HepG2 (cell line): Measurements from ENCODE around the gene GSTK1. TPM values are rescaled to one million over a fixed set of nuclear protein-coding genes. Genes with fewer than 3 reads are reported as not detected.

Source experiments
- ATAC-seq: fragments of 200-7000 bp; cut with Tn5 transposase; 3 replicates; pipeline ENCODE4 v1.9.1; 2020; ENCODE audit warnings: mild to moderate bottlenecking, moderate library complexity
- BruUV-seq: library from RNA; stranded (reverse); fragments of 400-500 nt; replicated peaks from 2 replicates; lab custom pipeline; 2021; lab: Mats Ljungman, UMichigan
- CTCF ChIA-PET: fragments of 300-600 bp; formaldehyde crosslinking; extraction: SDS; loops from one replicate; lab custom pipeline; 2021; ENCODE audit warnings: low total read pairs, inconsistent platforms, low intra/inter-chr PET ratio; lab: Yijun Ruan, JAX
- POLR2A ChIA-PET: fragments of 350-600 bp; sonication (Branson Sonifier 250); formaldehyde crosslinking; loops from one replicate; lab custom pipeline; 2020; ENCODE audit warnings: antibody characterized with exemption, inconsistent platforms; lab: Yijun Ruan, JAX
- DNase-seq: peaks from one replicate; pipeline ENCODE4 v3.0.0-alpha.2; 2015; ENCODE audit warnings: low spot score
- FAIRE-seq: peaks from 3 replicates; lab custom pipeline; 2011; peaks lifted over from hg19 to GRCh38; lab: Jason Lieb, UNC
- H2AFZ ChIP-seq: one replicate; pipeline ENCODE4 v1.6.1; 2011; ENCODE audit warnings: low read length, inconsistent platforms
- H3K27ac ChIP-seq: fragments of 300-600 bp; 3 replicates; pipeline ENCODE4 v1.8.0; 2011; ENCODE audit warnings: mixed run types, mild to moderate bottlenecking, mixed read lengths, low read length, inconsistent platforms; ENCODE audit not compliant: insufficient read depth; ENCODE audit errors: extremely low read length
- H3K27me3 ChIP-seq, 2 experiments: fragments of 200-600 bp in 1 of 2; 2 replicates in 1 of 2; 3 replicates in 1 of 2; pipeline versions ENCODE4 v1.6.0 to v1.8.0; 2011; ENCODE audit warnings: low read length in 2 of 2, mild to moderate bottlenecking in 2 of 2, moderate library complexity in 2 of 2, inconsistent platforms in 1 of 2; ENCODE audit not compliant: insufficient read depth in 2 of 2, control insufficient read depth in 1 of 2
- H3K36me3 ChIP-seq, 2 experiments: fragments of 200-600 bp in 1 of 2; replicated peaks in 1 of 2; 2 replicates in 1 of 2; 3 replicates in 1 of 2; pipeline versions ENCODE4 v1.5.1 to v1.8.0; 2011; ENCODE audit warnings: low read length in 2 of 2, inconsistent platforms in 1 of 2; ENCODE audit not compliant: insufficient read depth in 2 of 2, control insufficient read depth in 1 of 2
- H3K4me1 ChIP-seq: 2 replicates; pipeline ENCODE4 v1.5.1; 2012; ENCODE audit warnings: low read length, inconsistent platforms; ENCODE audit not compliant: insufficient read depth
- H3K4me2 ChIP-seq: 2 replicates; pipeline ENCODE4 v1.6.0; 2011; ENCODE audit warnings: low read depth, low read length, inconsistent platforms
- H3K4me3 ChIP-seq, 3 experiments: fragments of 200-600 bp in 1 of 3; sonication (generic), shearing (Covaris generic) in 1 of 3; replicated peaks in 1 of 3; 2 replicates each; pipeline ENCODE4 v1.5.1; 2011 to 2016; ENCODE audit warnings: low read length in 3 of 3, inconsistent platforms in 2 of 3, low read depth in 2 of 3, mild to moderate bottlenecking in 2 of 3, control low read depth in 1 of 3, mixed read lengths in 1 of 3; ENCODE audit not compliant: insufficient read depth in 1 of 3
- H3K79me2 ChIP-seq: one replicate; pipeline ENCODE4 v1.6.1; 2011; ENCODE audit warnings: low read length, inconsistent platforms; ENCODE audit not compliant: insufficient read depth
- H3K9ac ChIP-seq: 2 replicates; pipeline ENCODE4 v1.6.0; 2011; ENCODE audit warnings: mild to moderate bottlenecking, low read depth, low read length, inconsistent platforms; ENCODE audit not compliant: insufficient read depth
- H3K9me3 ChIP-seq: 2 replicates; pipeline ENCODE4 v1.5.1; 2012; ENCODE audit warnings: mild to moderate bottlenecking, low read length
- H4K20me1 ChIP-seq: 2 replicates; pipeline ENCODE4 v1.6.0; 2011; ENCODE audit warnings: inconsistent platforms, mild to moderate bottlenecking, low read length, moderate library complexity; ENCODE audit not compliant: insufficient read depth
- ARNT2 ChIP-seq: sonication (generic); formaldehyde crosslinking; IDR thresholded peaks from 2 replicates; pipeline ENCODE4 v1.8.0; 2022; ENCODE audit warnings: mild to moderate bottlenecking, low read depth, missing genetic modification reagents, moderate library complexity
- ARNTL ChIP-seq: sonication (generic); formaldehyde crosslinking; IDR thresholded peaks from 2 replicates; pipeline ENCODE4 v1.4.0; 2020; ENCODE audit warnings: mild to moderate bottlenecking, missing genetic modification reagents
- GATAD2A ChIP-seq: IDR thresholded peaks from 2 replicates; pipeline ENCODE4 v1.6.1; 2016
- HOXA5 ChIP-seq: sonication (generic); formaldehyde crosslinking; IDR thresholded peaks from 2 replicates; pipeline ENCODE4 v1.4.0; 2020; ENCODE audit warnings: missing genetic modification reagents
- IKZF1 ChIP-seq: fragments of 450-650 bp; IDR thresholded peaks from 2 replicates; pipeline ENCODE4 v1.7.1; 2016
- MEIS2 ChIP-seq: sonication (generic); formaldehyde crosslinking; IDR thresholded peaks from 2 replicates; pipeline ENCODE4 v1.9.0; 2021; ENCODE audit warnings: mild to moderate bottlenecking, missing genetic modification reagents
- MTA1 ChIP-seq: sonication (generic); formaldehyde crosslinking; IDR thresholded peaks from 2 replicates; pipeline ENCODE4 v1.4.0; 2020; ENCODE audit warnings: missing genetic modification reagents, mild to moderate bottlenecking, borderline replicate concordance
- NFYC ChIP-seq: IDR thresholded peaks from 2 replicates; pipeline ENCODE4 v1.6.1; 2016; ENCODE audit warnings: missing genetic modification reagents, missing compliant biosample characterization
- NR3C1 ChIP-seq: sonication (generic); formaldehyde crosslinking; IDR thresholded peaks from 2 replicates; pipeline ENCODE4 v1.4.0; 2020; ENCODE audit warnings: missing genetic modification reagents
- SOX13 ChIP-seq, 3 experiments: fragments of 450-650 bp in 1 of 3; sonication (generic) in 1 of 3; formaldehyde crosslinking in 1 of 3; IDR thresholded peaks in 2 of 3; conservative IDR thresholded peaks in 1 of 3; 2 replicates each; pipeline versions ENCODE4 v1.5.0 to v1.6.1; 2016 to 2020; ENCODE audit warnings: antibody characterized with exemption in 1 of 3, mild to moderate bottlenecking in 1 of 3, missing compliant biosample characterization in 1 of 3, missing genetic modification reagents in 1 of 3, moderate library complexity in 1 of 3
- ZNF432 ChIP-seq: sonication (generic); formaldehyde crosslinking; IDR thresholded peaks from 2 replicates; pipeline ENCODE4 v1.5.0; 2020; ENCODE audit warnings: missing genetic modification reagents, mild to moderate bottlenecking, borderline replicate concordance
- ZNF747 ChIP-seq: sonication (generic); formaldehyde crosslinking; IDR thresholded peaks from 2 replicates; pipeline ENCODE4 v1.8.1; 2023; ENCODE audit warnings: missing genetic modification reagents, mild to moderate bottlenecking, borderline replicate concordance
- in situ Hi-C: cut with HindIII; loops from 2 replicates; pipeline ENCODE4 v1.10.0; 2017; ENCODE audit warnings: low pct_unique_long_range_greater_than_20kb; ENCODE audit not compliant: extremely low pct_ligation_motif_present
- intact Hi-C: fragments of 100-400 bp; cut with micrococcal nuclease; formaldehyde crosslinking; loops from one replicate; pipeline ENCODE4 v1.10.0; 2022; ENCODE audit not compliant: unreplicated experiment
- polyA plus RNA-seq, 8 experiments: library from polyadenylated mRNA; depleted of rRNA in 3 of 8; stranded (reverse) in 7 of 8; unstranded in 1 of 8; fragments of >200 nt; fragmentation: Illumina TruSeq in 4 of 8; extraction: Trizol in 4 of 8; gene quantifications; 2 replicates each; pipeline versions ENCODE4 v1.2.1 to v1.2.3, GENCODE V29; 2011 to 2016; ENCODE audit warnings: low read depth in 4 of 8, missing spikeins in 1 of 8, mixed read lengths in 1 of 8; ENCODE audit not compliant: insufficient read depth in 1 of 8
- total RNA-seq, 5 experiments: library from RNA; depleted of rRNA; stranded (reverse); fragments of >200 nt; fragmentation: Illumina TruSeq; extraction: Trizol; gene quantifications; 2 replicates each; pipeline ENCODE4 v1.2.3, GENCODE V29; 2016; ENCODE audit warnings: low read depth in 1 of 5
- TF ChIP-seq, protein P1 (sequence below), 2 experiments: sonication (generic) in 1 of 2; formaldehyde crosslinking in 1 of 2; IDR thresholded peaks; 2 replicates each; pipeline versions ENCODE4 v1.4.0 to v1.6.1; 2018 to 2020; ENCODE audit warnings: missing genetic modification reagents in 2 of 2, borderline replicate concordance in 1 of 2, low read depth in 1 of 2, mild to moderate bottlenecking in 1 of 2, missing biosample characterization in 1 of 2
- TF ChIP-seq, protein P2 (sequence below): sonication (generic); formaldehyde crosslinking; IDR thresholded peaks from 2 replicates; pipeline ENCODE4 v1.8.1; 2023; ENCODE audit warnings: mild to moderate bottlenecking, inconsistent platforms, moderate library complexity, missing genetic modification reagents, borderline replicate concordance
- TF ChIP-seq, protein P3 (sequence below), 2 experiments: sonication (generic) in 1 of 2; formaldehyde crosslinking in 1 of 2; IDR thresholded peaks; 2 replicates each; pipeline versions ENCODE4 v1.5.1 to v1.6.1; 2011 to 2020; ENCODE audit warnings: borderline replicate concordance in 1 of 2, low read depth in 1 of 2, low read length in 1 of 2, mild to moderate bottlenecking in 1 of 2, missing genetic modification reagents in 1 of 2, moderate library complexity in 1 of 2
- TF ChIP-seq, protein P4 (sequence below): sonication (generic); formaldehyde crosslinking; IDR thresholded peaks from 2 replicates; pipeline ENCODE4 v1.4.0; 2020; ENCODE audit warnings: mild to moderate bottlenecking, missing genetic modification reagents

GSTK1 gene
- total and polyA plus RNA-seq, 2 of the 13 experiments (the other 11 are each of a cell fraction or from before 2014, with no cell fraction given) = 64.6 to 92.1 TPM

DNA sequence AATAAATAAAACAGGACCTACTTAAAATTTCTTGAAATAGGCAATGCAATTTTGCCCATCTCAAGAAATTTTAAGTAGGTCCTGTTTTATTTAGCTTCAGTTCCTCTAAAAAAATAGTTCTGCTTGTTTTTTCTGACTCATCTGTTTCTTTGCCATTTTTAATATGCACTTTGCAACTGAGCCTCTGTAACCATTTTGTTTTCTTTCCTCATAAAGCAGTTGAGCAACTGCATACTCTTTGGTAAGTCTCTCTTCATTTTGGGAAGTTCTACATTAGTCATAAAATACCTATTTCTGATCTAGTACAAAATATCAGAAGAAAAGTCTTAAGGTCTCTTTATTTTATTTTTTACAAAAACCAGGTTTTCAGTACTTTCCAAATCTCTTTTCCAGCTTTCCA, 23.4 kb upstream of the GSTK1 start:
- Histone ChIP-seq H3K27ac (no peak overlapping the region), H3K4me2 (no peak overlapping the region), H3K4me3 (no peak overlapping the region), H3K4me1 (peaks cover 23% of the 10 kb centered on the region), H2AFZ (no peak overlapping the region), H3K9ac (no peak overlapping the region), H4K20me1 (no peaks in the 10 kb centered on the region), H3K36me3 (no peaks in the 10 kb centered on the region), H3K9me3 (peaks cover 6% of the 10 kb centered on the region; the same call in 1 of the 2 replicates), H3K79me2 (no peaks in the 10 kb centered on the region), H3K27me3 (no peaks in the 10 kb centered on the region)
- TF ChIP-seq IKZF1 (no peak), MEIS2 (CRISPR knock-in tag) (no peak), ARNTL (CRISPR knock-in tag) (no peak), MTA1 (CRISPR knock-in tag) (no peak), ARNT2 (CRISPR knock-in tag) (no peak), ZNF432 (CRISPR knock-in tag) (no peak), NR3C1 (CRISPR knock-in tag) (no peak), HOXA5 (CRISPR knock-in tag) (no peak), ZNF747 (no peak), NFYC (no peak), SOX13 (IDR thresholded peaks at IDR 0.05) (no peak), SOX13 (CRISPR knock-in tag; conservative IDR thresholded peaks at IDR 0.05 in 1 of 2, IDR thresholded peaks at IDR 0.05 in 1 of 2) (no peak), GATAD2A (no peak)
- TF ChIP-seq, protein P1, sequence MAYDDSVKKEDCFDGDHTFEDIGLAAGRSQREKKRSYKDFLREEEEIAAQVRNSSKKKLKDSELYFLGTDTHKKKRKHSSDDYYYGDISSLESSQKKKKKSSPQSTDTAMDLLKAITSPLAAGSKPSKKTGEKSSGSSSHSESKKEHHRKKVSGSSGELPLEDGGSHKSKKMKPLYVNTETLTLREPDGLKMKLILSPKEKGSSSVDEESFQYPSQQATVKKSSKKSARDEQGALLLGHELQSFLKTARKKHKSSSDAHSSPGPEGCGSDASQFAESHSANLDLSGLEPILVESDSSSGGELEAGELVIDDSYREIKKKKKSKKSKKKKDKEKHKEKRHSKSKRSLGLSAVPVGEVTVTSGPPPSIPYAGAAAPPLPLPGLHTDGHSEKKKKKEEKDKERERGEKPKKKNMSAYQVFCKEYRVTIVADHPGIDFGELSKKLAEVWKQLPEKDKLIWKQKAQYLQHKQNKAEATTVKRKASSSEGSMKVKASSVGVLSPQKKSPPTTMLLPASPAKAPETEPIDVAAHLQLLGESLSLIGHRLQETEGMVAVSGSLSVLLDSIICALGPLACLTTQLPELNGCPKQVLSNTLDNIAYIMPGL (CRISPR knock-in tag; IDR thresholded peaks at IDR 0.05; ENCODE audit: borderline replicate concordance in 1 of 2, low read depth in 1 of 2) = no peak
- TF ChIP-seq, protein P2, sequence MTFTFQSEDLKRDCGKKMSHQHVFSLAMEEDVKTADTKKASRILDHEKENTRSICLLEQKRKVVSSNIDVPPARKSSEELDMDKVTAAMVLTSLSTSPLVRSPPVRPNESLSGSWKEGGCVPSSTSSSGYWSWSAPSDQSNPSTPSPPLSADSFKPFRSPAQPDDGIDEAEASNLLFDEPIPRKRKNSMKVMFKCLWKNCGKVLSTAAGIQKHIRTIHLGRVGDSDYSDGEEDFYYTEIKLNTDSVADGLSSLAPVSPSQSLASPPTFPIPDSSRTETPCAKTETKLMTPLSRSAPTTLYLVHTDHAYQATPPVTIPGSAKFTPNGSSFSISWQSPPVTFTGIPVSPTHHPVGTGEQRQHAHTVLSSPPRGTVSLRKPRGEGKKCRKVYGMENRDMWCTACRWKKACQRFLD (CRISPR knock-in tag) = no peak
- TF ChIP-seq, protein P3, sequence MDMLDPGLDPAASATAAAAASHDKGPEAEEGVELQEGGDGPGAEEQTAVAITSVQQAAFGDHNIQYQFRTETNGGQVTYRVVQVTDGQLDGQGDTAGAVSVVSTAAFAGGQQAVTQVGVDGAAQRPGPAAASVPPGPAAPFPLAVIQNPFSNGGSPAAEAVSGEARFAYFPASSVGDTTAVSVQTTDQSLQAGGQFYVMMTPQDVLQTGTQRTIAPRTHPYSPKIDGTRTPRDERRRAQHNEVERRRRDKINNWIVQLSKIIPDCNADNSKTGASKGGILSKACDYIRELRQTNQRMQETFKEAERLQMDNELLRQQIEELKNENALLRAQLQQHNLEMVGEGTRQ (IDR thresholded peaks at IDR 0.05; ENCODE audit: low read depth, low read length) = no peak
- TF ChIP-seq, protein P3 (CRISPR knock-in tag; IDR thresholded peaks at IDR 0.05; ENCODE audit: borderline replicate concordance) = no peak
- TF ChIP-seq, protein P4, sequence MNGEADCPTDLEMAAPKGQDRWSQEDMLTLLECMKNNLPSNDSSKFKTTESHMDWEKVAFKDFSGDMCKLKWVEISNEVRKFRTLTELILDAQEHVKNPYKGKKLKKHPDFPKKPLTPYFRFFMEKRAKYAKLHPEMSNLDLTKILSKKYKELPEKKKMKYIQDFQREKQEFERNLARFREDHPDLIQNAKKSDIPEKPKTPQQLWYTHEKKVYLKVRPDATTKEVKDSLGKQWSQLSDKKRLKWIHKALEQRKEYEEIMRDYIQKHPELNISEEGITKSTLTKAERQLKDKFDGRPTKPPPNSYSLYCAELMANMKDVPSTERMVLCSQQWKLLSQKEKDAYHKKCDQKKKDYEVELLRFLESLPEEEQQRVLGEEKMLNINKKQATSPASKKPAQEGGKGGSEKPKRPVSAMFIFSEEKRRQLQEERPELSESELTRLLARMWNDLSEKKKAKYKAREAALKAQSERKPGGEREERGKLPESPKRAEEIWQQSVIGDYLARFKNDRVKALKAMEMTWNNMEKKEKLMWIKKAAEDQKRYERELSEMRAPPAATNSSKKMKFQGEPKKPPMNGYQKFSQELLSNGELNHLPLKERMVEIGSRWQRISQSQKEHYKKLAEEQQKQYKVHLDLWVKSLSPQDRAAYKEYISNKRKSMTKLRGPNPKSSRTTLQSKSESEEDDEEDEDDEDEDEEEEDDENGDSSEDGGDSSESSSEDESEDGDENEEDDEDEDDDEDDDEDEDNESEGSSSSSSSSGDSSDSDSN = no peak
- DNase-seq (no peak), FAIRE-seq (no peak), ATAC-seq (no peak)
- ChIA-PET CTCF (interaction anchor here (1.1 to 2.4 kb wide), 4 partner anchors 49 to 177 kb away, joined by 7 to 35 read pairs (median 10); partner anchors contain the start of gene CASP2), POLR2A (interaction anchor here (0.7 to 1.9 kb wide), 3 partner anchors 21 to 48 kb away, joined by 3 to 16 read pairs (median 4); partner anchors contain the start of genes CASP2 and GSTK1)
- BruUV-seq = no TSS peak
- intact Hi-C loops = loop anchor here (1.0 to 2.0 kb wide), 3 partner anchors 60 to 177 kb away; no protein-coding TSS in a partner anchor
- in situ Hi-C loops = loop anchor here (5.0 kb wide), 1 partner anchor 62 kb away; no protein-coding TSS in a partner anchor
